GM23248 (cell line): ENCODE results near the gene PEX11B.

Experiments
- EZH2 ChIP-seq: fragments of 200-600 bp; sonication (generic); IDR thresholded peaks from 2 replicates; pipeline ENCODE4 v1.6.1; 2018; ENCODE audit warnings: antibody characterized with exemption, mild to moderate bottlenecking; ENCODE audit not compliant: insufficient read depth, poor library complexity, severe bottlenecking
- EZH2phosphoT487 ChIP-seq: fragments of 200-600 bp; sonication (generic); IDR thresholded peaks from 2 replicates; pipeline ENCODE4 v1.6.1; 2018; ENCODE audit warnings: antibody characterized with exemption, moderate library complexity, mild to moderate bottlenecking, low read depth; ENCODE audit not compliant: insufficient read depth

- no peak for TF ChIP-seq EZH2phosphoT487
- no peak for TF ChIP-seq EZH2
Measured at GRCh38 chr1:145927916-145928643, 9.6 kb upstream of the PEX11B start.
